Measurements from ENCODE around the gene EMC9. TPM values are rescaled to one million over a fixed set of nuclear protein-coding genes. Genes with fewer than 3 reads are reported as not detected.

EMC9 gene
- total RNA-seq, 4 donors from 2014 or later, result 7.4 to 38.7 (median 34.0) TPM

Small RNAs within 50 kb of the gene (small RNA-seq; reads per million reads assigned to genes)
- gene AL136295.4 (0 reads per million in 2 donors), gene IPO4 (0 to 0.18 reads per million in 2 donors), gene IRF9 (0 reads per million in 2 donors), gene RNA5SP383 (0.12 to 0.38 reads per million in 2 donors)

Other genes with a start within 250 kb of the EMC9 start
- gene DHRS4, start 187.8 kb downstream of the EMC9 start, total RNA-seq, result 10 to 100 TPM; 52.8 to 77.9 (median 62.4) TPM
- gene DHRS4L2, start 152.7 kb downstream of the EMC9 start, total RNA-seq, result 10 to 100 TPM; 23.1 to 36.1 (median 30.8) TPM
- 1 to 10 TPM; 1.3 to 5.8 (median 2.8) TPM for gene CARMIL3, start 89.6 kb downstream of the EMC9 start, total RNA-seq
- 1 to 10 TPM in 3 of 4 donors, not detected in 1; 1.9 to 4.6 (median 3.6) TPM for gene CPNE6, start 70.0 kb downstream of the EMC9 start, total RNA-seq
- gene PCK2, start 47.3 kb downstream of the EMC9 start, total RNA-seq, result 100 to 1,000 TPM in 3 of 4 donors, 10 to 100 TPM in 1; 53.6 to 820 (median 644) TPM
- gene DCAF11, start 26.8 kb downstream of the EMC9 start, total RNA-seq, result 100 to 1,000 TPM; 113 to 214 (median 176) TPM
- gene NRL, start 26.6 kb downstream of the EMC9 start, total RNA-seq, result 10 to 100 TPM in 2 of 4 donors, 1 to 10 TPM in 1, not detected in 1; 4.6 to 14.2 (median 13.5) TPM
- gene FITM1, start 10.9 kb downstream of the EMC9 start, total RNA-seq, result 10 to 100 TPM in 1 of 4 donors, 1 to 10 TPM in 2, not detected in 1; 2.6 to 11.3 (median 3.9) TPM
- gene PSME1, start 5.4 kb downstream of the EMC9 start, total RNA-seq, result 100 to 1,000 TPM; 114 to 289 (median 200) TPM
- 100 to 1,000 TPM; 119 to 258 (median 162) TPM for gene PSME2, start 5.0 kb upstream of the EMC9 start, total RNA-seq
- 10 to 100 TPM; 46.4 to 90.8 (median 71.1) TPM for gene RNF31, start 5.9 kb upstream of the EMC9 start, total RNA-seq
- 100 to 1,000 TPM in 1 of 4 donors, 10 to 100 TPM in 3; 64.1 to 219 (median 80.8) TPM for gene IRF9, start 19.7 kb upstream of the EMC9 start, total RNA-seq
- gene REC8, start 30.5 kb upstream of the EMC9 start, total RNA-seq, result 10 to 100 TPM; 18.6 to 74.3 (median 37.8) TPM
- gene IPO4, start 47.2 kb upstream of the EMC9 start, total RNA-seq, result 10 to 100 TPM; 12.8 to 56.9 (median 34.2) TPM
- 10 to 100 TPM; 22.3 to 80.7 (median 49.8) TPM for gene TM9SF1, start 53.9 kb upstream of the EMC9 start, total RNA-seq
- 1 to 10 TPM in 1 of 4 donors, under 1 TPM in 1, not detected in 2; 0.70 to 1.2 TPM for gene TSSK4, start 64.1 kb upstream of the EMC9 start, total RNA-seq
- gene CHMP4A, start 71.9 kb upstream of the EMC9 start, total RNA-seq, result 100 to 1,000 TPM in 1 of 4 donors, 10 to 100 TPM in 3; 31.4 to 190 (median 54.3) TPM
- 10 to 100 TPM in 2 of 4 donors, 1 to 10 TPM in 2; 7.4 to 17.5 (median 10.5) TPM for gene MDP1, start 74.5 kb upstream of the EMC9 start, total RNA-seq
- gene NEDD8, start 90.8 kb upstream of the EMC9 start, total RNA-seq, result 10 to 100 TPM; 44.1 to 77.6 (median 67.9) TPM
- 10 to 100 TPM; 52.7 to 59.4 (median 55.3) TPM for gene GMPR2, start 91.3 kb upstream of the EMC9 start, total RNA-seq
- 10 to 100 TPM; 26.4 to 39.6 (median 36.9) TPM for gene TINF2, start 101.0 kb upstream of the EMC9 start, total RNA-seq
- 10 to 100 TPM in 1 of 4 donors, 1 to 10 TPM in 3; 1.2 to 11.3 (median 5.9) TPM for gene TGM1, start 121.6 kb upstream of the EMC9 start, total RNA-seq
- 10 to 100 TPM; 57.3 to 84.6 (median 77.6) TPM for gene RABGGTA, start 130.0 kb upstream of the EMC9 start, total RNA-seq
- 100 to 1,000 TPM in 1 of 4 donors, 10 to 100 TPM in 3; 51.2 to 130 (median 67.1) TPM for gene DHRS1, start 158.2 kb upstream of the EMC9 start, total RNA-seq
- 10 to 100 TPM; 14.5 to 30.0 (median 22.4) TPM for gene NOP9, start 158.3 kb upstream of the EMC9 start, total RNA-seq
- gene CIDEB, start 166.4 kb upstream of the EMC9 start, total RNA-seq, result 100 to 1,000 TPM in 2 of 4 donors, 10 to 100 TPM in 2; 22.3 to 184 (median 136) TPM
- 10 to 100 TPM in 2 of 4 donors, 1 to 10 TPM in 2; 7.7 to 37.2 (median 12.2) TPM for gene LTB4R2, start 168.5 kb upstream of the EMC9 start, total RNA-seq
- 10 to 100 TPM in 2 of 4 donors, 1 to 10 TPM in 2; 5.1 to 28.5 (median 10.1) TPM for gene LTB4R, start 169.9 kb upstream of the EMC9 start, total RNA-seq
- gene ADCY4, start 193.5 kb upstream of the EMC9 start, total RNA-seq, result 10 to 100 TPM; 12.1 to 53.6 (median 26.9) TPM
- 10 to 100 TPM; 45.2 to 72.0 (median 64.0) TPM for gene RIPK3, start 198.4 kb upstream of the EMC9 start, total RNA-seq
- gene NFATC4, start 226.6 kb upstream of the EMC9 start, total RNA-seq, result 10 to 100 TPM in 3 of 4 donors, 1 to 10 TPM in 1; 6.5 to 52.0 (median 21.5) TPM